WTC11 (cell line): ENCODE results near the gene INPP4A. TPM values are rescaled to one million over a fixed set of nuclear protein-coding genes. Genes with fewer than 3 reads are reported as not detected.

Experiments used
- ATAC-seq: fragments of 200-7000 bp; cut with Tn5 transposase; 2 replicates; pipeline ENCODE4 v1.10.0; 2021; ENCODE audit warnings: mild to moderate bottlenecking, moderate library complexity
- CTCF ChIA-PET: fragments of 300-600 bp; sonication (Branson Sonifier 250); formaldehyde crosslinking; loops from one replicate; lab custom pipeline; 2021; ENCODE audit warnings: antibody characterized with exemption; lab: Charles Lee
- POLR2A ChIA-PET: fragments of 350-600 bp; sonication (Branson Sonifier 250); formaldehyde crosslinking; loops from one replicate; lab custom pipeline; 2021; ENCODE audit warnings: antibody characterized with exemption; lab: Charles Lee
- DNase-seq: peaks from one replicate; pipeline ENCODE4 v3.0.0; 2021; ENCODE audit warnings: low spot score
- H3K27ac Mint-ChIP-seq: 2 replicates; pipeline ENCODE4 v1.8.0; 2021; ENCODE audit warnings: mixed read lengths
- H3K27me3 Mint-ChIP-seq: 2 replicates; pipeline ENCODE4 v1.8.0; 2021; ENCODE audit warnings: low read depth, mild to moderate bottlenecking, moderate library complexity, mixed read lengths
- H3K36me3 Mint-ChIP-seq: 2 replicates; pipeline ENCODE4 v1.8.0; 2021; ENCODE audit warnings: mixed read lengths
- H3K4me1 Mint-ChIP-seq: 2 replicates; pipeline ENCODE4 v1.8.0; 2022; ENCODE audit warnings: mixed read lengths
- H3K4me3 Mint-ChIP-seq: 2 replicates; pipeline ENCODE4 v1.8.0; 2021; ENCODE audit warnings: mild to moderate bottlenecking, moderate library complexity, mixed read lengths
- H3K9me3 Mint-ChIP-seq: 2 replicates; pipeline ENCODE4 v1.8.0; 2021; ENCODE audit warnings: mixed read lengths
- ATF6 ChIP-seq: sonication (generic); formaldehyde crosslinking; IDR thresholded peaks from 2 replicates; pipeline ENCODE4 v1.8.1; 2023; ENCODE audit warnings: mild to moderate bottlenecking, missing genetic modification reagents
- CBFB ChIP-seq: sonication (generic); formaldehyde crosslinking; IDR thresholded peaks from 2 replicates; pipeline ENCODE4 v1.8.1; 2022; ENCODE audit warnings: mild to moderate bottlenecking, low read depth, missing genetic modification reagents
- CREM ChIP-seq: sonication (generic); formaldehyde crosslinking; IDR thresholded peaks from 2 replicates; pipeline ENCODE4 v1.8.1; 2022; ENCODE audit warnings: mild to moderate bottlenecking, missing genetic modification reagents, moderate library complexity
- ESRRA ChIP-seq: sonication (generic); formaldehyde crosslinking; IDR thresholded peaks from 2 replicates; pipeline ENCODE4 v1.8.1; 2022; ENCODE audit warnings: mild to moderate bottlenecking, missing genetic modification reagents, borderline replicate concordance
- GRHL2 ChIP-seq: fragments of 250-450 bp; sonication (Bioruptor Pico); IDR thresholded peaks from 2 replicates; pipeline ENCODE4 v1.8.0; 2022; ENCODE audit warnings: mild to moderate bottlenecking, moderate library complexity; ENCODE audit not compliant: insufficient replicate concordance, severe bottlenecking
- KAT7 ChIP-seq: sonication (generic); formaldehyde crosslinking; IDR thresholded peaks from 2 replicates; pipeline ENCODE4 v1.8.1; 2023; ENCODE audit warnings: missing genetic modification reagents, mild to moderate bottlenecking, borderline replicate concordance
- MAX ChIP-seq: sonication (generic); formaldehyde crosslinking; IDR thresholded peaks from 2 replicates; pipeline ENCODE4 v1.8.0; 2022; ENCODE audit warnings: mild to moderate bottlenecking, missing genetic modification reagents
- NFATC4 ChIP-seq: fragments of 250-450 bp; sonication (Bioruptor Pico); IDR thresholded peaks from 2 replicates; pipeline ENCODE4 v1.9.0; 2021; ENCODE audit warnings: mild to moderate bottlenecking
- NR2C2 ChIP-seq: sonication (generic); formaldehyde crosslinking; IDR thresholded peaks from 2 replicates; pipeline ENCODE4 v1.8.0; 2022; ENCODE audit warnings: mild to moderate bottlenecking, missing genetic modification reagents
- RELA ChIP-seq: sonication (generic); formaldehyde crosslinking; IDR thresholded peaks from 2 replicates; pipeline ENCODE4 v1.8.1; 2022; ENCODE audit warnings: missing genetic modification reagents, mild to moderate bottlenecking, borderline replicate concordance
- SP1 ChIP-seq: sonication (generic); formaldehyde crosslinking; conservative IDR thresholded peaks from 2 replicates; pipeline ENCODE4 v1.8.1; 2022; ENCODE audit warnings: missing genetic modification reagents
- ZBTB43 ChIP-seq: sonication (generic); formaldehyde crosslinking; IDR thresholded peaks from 2 replicates; pipeline ENCODE4 v1.8.1; 2023; ENCODE audit warnings: mild to moderate bottlenecking, missing genetic modification reagents
- ZNF396 ChIP-seq: fragments of 250-450 bp; sonication (Bioruptor Pico); IDR thresholded peaks from 2 replicates; pipeline ENCODE4 v1.8.0; 2021; ENCODE audit warnings: mild to moderate bottlenecking, moderate library complexity, borderline replicate concordance
- total RNA-seq: library from RNA; stranded (reverse); gene quantifications from 3 replicates; pipeline ENCODE4 v1.2.3, GENCODE V29; 2021
- TF ChIP-seq, protein P1 (sequence below): sonication (generic); formaldehyde crosslinking; IDR thresholded peaks from 2 replicates; pipeline ENCODE4 v1.8.1; 2023; ENCODE audit warnings: mild to moderate bottlenecking, missing genetic modification reagents, moderate library complexity
- TF ChIP-seq, protein P2 (sequence below): fragments of 250-450 bp; sonication (Bioruptor Pico); IDR thresholded peaks from 2 replicates; pipeline ENCODE4 v1.8.0; 2021; ENCODE audit warnings: mild to moderate bottlenecking
- TF ChIP-seq, protein P3 (sequence below): sonication (generic); formaldehyde crosslinking; IDR thresholded peaks from 2 replicates; pipeline ENCODE4 v1.8.0; 2022; ENCODE audit warnings: missing genetic modification reagents
- TF ChIP-seq, protein P4 (sequence below): sonication (generic); formaldehyde crosslinking; IDR thresholded peaks from 2 replicates; pipeline ENCODE4 v1.8.1; 2023; ENCODE audit warnings: mild to moderate bottlenecking, missing genetic modification reagents, borderline replicate concordance

INPP4A gene
- total RNA-seq, 1 experiment from 2014 or later: 38.3 TPM

DNA sequence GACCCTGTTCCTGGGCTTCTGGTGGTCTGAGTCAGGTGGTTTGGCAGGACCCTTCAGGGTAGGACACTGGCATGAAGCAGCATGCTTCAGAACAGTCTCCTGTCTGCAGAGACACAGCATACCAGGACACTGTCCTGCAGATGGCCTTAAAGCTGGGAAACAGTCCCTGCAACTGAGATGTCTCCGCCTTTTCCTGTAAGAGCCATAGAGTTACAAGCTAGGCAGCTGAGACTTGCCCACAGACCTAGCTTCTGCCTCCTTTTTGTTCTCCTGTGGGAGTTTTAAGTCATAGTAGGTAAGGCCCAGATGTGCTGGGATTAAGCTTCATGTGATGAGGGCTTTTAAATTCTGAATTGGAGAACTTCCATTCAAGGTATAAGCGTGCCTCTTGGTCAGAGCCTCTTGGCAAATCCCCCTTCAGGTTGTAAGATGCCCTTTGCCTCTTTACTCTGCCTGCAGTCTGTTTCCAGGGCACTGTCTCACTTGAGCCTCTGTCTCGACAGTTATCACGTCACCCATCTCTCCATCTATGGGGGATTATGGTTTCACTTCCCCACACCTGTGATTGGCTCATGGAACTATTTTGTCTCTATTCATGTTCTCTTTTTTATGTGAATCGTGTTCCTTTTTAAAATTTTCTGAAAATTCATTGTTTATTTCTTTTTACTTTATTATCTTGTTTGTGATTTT lies 111.8 kb downstream of the INPP4A start (continued):
- TF ChIP-seq MAX (CRISPR knock-in tag) (no peak), ESRRA (CRISPR knock-in tag) (no peak), ATF6 (CRISPR knock-in tag) (no peak), ZBTB43 (CRISPR knock-in tag) (no peak), KAT7 (CRISPR knock-in tag) (no peak), ZNF396 (CRISPR knock-in tag) (no peak), RELA (no peak), GRHL2 (CRISPR knock-in tag) (no peak), CREM (CRISPR knock-in tag) (no peak)
- TF ChIP-seq, protein P1, sequence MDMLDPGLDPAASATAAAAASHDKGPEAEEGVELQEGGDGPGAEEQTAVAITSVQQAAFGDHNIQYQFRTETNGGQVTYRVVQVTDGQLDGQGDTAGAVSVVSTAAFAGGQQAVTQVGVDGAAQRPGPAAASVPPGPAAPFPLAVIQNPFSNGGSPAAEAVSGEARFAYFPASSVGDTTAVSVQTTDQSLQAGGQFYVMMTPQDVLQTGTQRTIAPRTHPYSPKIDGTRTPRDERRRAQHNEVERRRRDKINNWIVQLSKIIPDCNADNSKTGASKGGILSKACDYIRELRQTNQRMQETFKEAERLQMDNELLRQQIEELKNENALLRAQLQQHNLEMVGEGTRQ (CRISPR knock-in tag): no peak

GRCh38 chr2:98558852-98559530 lies 114.3 kb downstream of the INPP4A start:
- Mint-ChIP-seq H3K9me3 (no peaks in the 10 kb centered on the region), H3K27ac (no peak overlapping the region), H3K36me3 (peaks cover 16% of the 10 kb centered on the region), H3K27me3 (no peaks in the 10 kb centered on the region), H3K4me1 (no peaks in the 10 kb centered on the region), H3K4me3 (no peak overlapping the region)
- POLR2A ChIA-PET: no interaction called here
- DNase-seq (no peak), ATAC-seq (no peak)
- TF ChIP-seq, protein P2, sequence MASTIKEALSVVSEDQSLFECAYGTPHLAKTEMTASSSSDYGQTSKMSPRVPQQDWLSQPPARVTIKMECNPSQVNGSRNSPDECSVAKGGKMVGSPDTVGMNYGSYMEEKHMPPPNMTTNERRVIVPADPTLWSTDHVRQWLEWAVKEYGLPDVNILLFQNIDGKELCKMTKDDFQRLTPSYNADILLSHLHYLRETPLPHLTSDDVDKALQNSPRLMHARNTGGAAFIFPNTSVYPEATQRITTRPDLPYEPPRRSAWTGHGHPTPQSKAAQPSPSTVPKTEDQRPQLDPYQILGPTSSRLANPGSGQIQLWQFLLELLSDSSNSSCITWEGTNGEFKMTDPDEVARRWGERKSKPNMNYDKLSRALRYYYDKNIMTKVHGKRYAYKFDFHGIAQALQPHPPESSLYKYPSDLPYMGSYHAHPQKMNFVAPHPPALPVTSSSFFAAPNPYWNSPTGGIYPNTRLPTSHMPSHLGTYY (CRISPR knock-in tag): no peak
- TF ChIP-seq SP1 (CRISPR knock-in tag): no peak
- CTCF ChIA-PET: no interaction called here

DNA sequence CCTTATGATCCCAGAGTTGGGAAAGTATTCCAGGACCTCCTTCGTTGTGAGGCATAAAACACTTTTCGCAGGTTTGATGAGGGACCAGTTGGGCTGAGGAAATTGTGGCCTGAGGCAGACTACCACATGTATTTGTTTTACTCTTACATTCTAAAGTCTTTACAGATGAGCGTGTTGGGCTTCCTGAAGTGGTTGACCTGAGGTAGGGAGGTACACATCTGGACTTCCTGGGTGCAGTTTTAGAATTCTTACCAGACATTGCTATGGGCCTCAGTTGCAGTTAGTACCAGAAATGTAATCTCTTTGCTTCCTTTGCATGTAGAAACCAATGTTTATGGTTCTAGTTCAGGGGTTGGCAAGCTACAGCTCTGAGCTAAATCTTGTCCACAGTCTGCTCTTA lies 114.9 kb downstream of the INPP4A start:
- Mint-ChIP-seq H3K27ac (no peak overlapping the region), H3K36me3 (peaks cover 14% of the 10 kb centered on the region), H3K4me3 (no peak overlapping the region), H3K9me3 (no peaks in the 10 kb centered on the region), H3K27me3 (no peaks in the 10 kb centered on the region), H3K4me1 (no peaks in the 10 kb centered on the region)
- POLR2A ChIA-PET: no interaction called here
- ATAC-seq: no peak
- CTCF ChIA-PET: no interaction called here
- DNase-seq: no peak
- TF ChIP-seq NR2C2 (CRISPR knock-in tag) (no peak), CBFB (CRISPR knock-in tag) (no peak), NFATC4 (no peak)
- TF ChIP-seq, protein P3, sequence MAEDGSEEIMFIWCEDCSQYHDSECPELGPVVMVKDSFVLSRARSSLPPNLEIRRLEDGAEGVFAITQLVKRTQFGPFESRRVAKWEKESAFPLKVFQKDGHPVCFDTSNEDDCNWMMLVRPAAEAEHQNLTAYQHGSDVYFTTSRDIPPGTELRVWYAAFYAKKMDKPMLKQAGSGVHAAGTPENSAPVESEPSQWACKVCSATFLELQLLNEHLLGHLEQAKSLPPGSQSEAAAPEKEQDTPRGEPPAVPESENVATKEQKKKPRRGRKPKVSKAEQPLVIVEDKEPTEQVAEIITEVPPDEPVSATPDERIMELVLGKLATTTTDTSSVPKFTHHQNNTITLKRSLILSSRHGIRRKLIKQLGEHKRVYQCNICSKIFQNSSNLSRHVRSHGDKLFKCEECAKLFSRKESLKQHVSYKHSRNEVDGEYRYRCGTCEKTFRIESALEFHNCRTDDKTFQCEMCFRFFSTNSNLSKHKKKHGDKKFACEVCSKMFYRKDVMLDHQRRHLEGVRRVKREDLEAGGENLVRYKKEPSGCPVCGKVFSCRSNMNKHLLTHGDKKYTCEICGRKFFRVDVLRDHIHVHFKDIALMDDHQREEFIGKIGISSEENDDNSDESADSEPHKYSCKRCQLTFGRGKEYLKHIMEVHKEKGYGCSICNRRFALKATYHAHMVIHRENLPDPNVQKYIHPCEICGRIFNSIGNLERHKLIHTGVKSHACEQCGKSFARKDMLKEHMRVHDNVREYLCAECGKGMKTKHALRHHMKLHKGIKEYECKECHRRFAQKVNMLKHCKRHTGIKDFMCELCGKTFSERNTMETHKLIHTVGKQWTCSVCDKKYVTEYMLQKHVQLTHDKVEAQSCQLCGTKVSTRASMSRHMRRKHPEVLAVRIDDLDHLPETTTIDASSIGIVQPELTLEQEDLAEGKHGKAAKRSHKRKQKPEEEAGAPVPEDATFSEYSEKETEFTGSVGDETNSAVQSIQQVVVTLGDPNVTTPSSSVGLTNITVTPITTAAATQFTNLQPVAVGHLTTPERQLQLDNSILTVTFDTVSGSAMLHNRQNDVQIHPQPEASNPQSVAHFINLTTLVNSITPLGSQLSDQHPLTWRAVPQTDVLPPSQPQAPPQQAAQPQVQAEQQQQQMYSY (CRISPR knock-in tag): no peak
- TF ChIP-seq, protein P4, sequence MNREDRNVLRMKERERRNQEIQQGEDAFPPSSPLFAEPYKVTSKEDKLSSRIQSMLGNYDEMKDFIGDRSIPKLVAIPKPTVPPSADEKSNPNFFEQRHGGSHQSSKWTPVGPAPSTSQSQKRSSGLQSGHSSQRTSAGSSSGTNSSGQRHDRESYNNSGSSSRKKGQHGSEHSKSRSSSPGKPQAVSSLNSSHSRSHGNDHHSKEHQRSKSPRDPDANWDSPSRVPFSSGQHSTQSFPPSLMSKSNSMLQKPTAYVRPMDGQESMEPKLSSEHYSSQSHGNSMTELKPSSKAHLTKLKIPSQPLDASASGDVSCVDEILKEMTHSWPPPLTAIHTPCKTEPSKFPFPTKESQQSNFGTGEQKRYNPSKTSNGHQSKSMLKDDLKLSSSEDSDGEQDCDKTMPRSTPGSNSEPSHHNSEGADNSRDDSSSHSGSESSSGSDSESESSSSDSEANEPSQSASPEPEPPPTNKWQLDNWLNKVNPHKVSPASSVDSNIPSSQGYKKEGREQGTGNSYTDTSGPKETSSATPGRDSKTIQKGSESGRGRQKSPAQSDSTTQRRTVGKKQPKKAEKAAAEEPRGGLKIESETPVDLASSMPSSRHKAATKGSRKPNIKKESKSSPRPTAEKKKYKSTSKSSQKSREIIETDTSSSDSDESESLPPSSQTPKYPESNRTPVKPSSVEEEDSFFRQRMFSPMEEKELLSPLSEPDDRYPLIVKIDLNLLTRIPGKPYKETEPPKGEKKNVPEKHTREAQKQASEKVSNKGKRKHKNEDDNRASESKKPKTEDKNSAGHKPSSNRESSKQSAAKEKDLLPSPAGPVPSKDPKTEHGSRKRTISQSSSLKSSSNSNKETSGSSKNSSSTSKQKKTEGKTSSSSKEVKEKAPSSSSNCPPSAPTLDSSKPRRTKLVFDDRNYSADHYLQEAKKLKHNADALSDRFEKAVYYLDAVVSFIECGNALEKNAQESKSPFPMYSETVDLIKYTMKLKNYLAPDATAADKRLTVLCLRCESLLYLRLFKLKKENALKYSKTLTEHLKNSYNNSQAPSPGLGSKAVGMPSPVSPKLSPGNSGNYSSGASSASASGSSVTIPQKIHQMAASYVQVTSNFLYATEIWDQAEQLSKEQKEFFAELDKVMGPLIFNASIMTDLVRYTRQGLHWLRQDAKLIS (CRISPR knock-in tag): no peak
